Neuron (in vitro differentiated cells): Measurements from ENCODE around the gene FNDC4.
"Not testable (repeated sequence)": the region's sequence is repeated elsewhere in the genome, so short reads cannot be mapped to it uniquely, and the experiment has no call there.

Source experiments
- H2AFZ ChIP-seq: one replicate; pipeline ENCODE4 v1.6.1; 2013; ENCODE audit warnings: low read depth, mild to moderate bottlenecking, inconsistent platforms, low read length, moderate library complexity
- H3K27me3 ChIP-seq: one replicate; pipeline ENCODE4 v1.6.1; 2013; ENCODE audit warnings: low read length; ENCODE audit not compliant: insufficient read depth
- H3K36me3 ChIP-seq: one replicate; pipeline ENCODE4 v1.6.1; 2013; ENCODE audit warnings: low read length; ENCODE audit not compliant: insufficient read depth
- H3K4me1 ChIP-seq: one replicate; pipeline ENCODE4 v1.6.1; 2013; ENCODE audit warnings: low read length; ENCODE audit not compliant: insufficient read depth
- H3K4me3 ChIP-seq: 2 replicates; pipeline ENCODE4 v1.5.1; 2013; ENCODE audit warnings: mild to moderate bottlenecking, low read length, moderate library complexity
- H3K9me3 ChIP-seq: one replicate; pipeline ENCODE4 v1.6.1; 2013; ENCODE audit warnings: low read length

FNDC4 gene

GRCh38 chr2:27494944-27495554 lies at the start of gene FNDC4:
Gene FNDC4 (minus strand): TSS chr2:27495200. CDS start chr2:27494679, 521 bp downstream.
- Histone ChIP-seq H3K4me3 (peak within 1 kb of the TSS; percentile 52), H3K9me3 (no peaks in the 10 kb centered on the region), H3K27me3 (peaks cover 26% of the 10 kb centered on the region), H2AFZ (peak within 1 kb of the TSS; percentile 92), H3K36me3 (no peaks in the 10 kb centered on the region), H3K4me1 (peaks cover 3% of the 10 kb centered on the region)

GRCh38 chr2:27544143-27544821 lies 49.3 kb upstream of the FNDC4 start:
- no peaks in the 10 kb centered on the region for H3K36me3 ChIP-seq
- H3K9me3 ChIP-seq = peaks cover 2% of the 10 kb centered on the region
- no peak overlapping the region for H3K4me3 ChIP-seq
- no peaks in the 10 kb centered on the region for H3K4me1 ChIP-seq
- no peak overlapping the region for H2AFZ ChIP-seq
- no peaks in the 10 kb centered on the region for H3K27me3 ChIP-seq

- not testable (repeated sequence) for H3K4me3 ChIP-seq, H3K27me3 ChIP-seq, H3K4me1 ChIP-seq, H3K9me3 ChIP-seq, H2AFZ ChIP-seq, H3K36me3 ChIP-seq
Measured at GRCh38 chr2:27539649-27540048, 44.6 kb upstream of the FNDC4 start.

GRCh38 chr2:27538839-27539450 lies 43.9 kb upstream of the FNDC4 start:
- H2AFZ ChIP-seq, H3K27me3 ChIP-seq, H3K4me3 ChIP-seq, H3K4me1 ChIP-seq, H3K36me3 ChIP-seq, H3K9me3 ChIP-seq: not testable (repeated sequence)

- H2AFZ ChIP-seq = no peak overlapping the region
- H3K4me1 ChIP-seq = no peaks in the 10 kb centered on the region
- H3K9me3 ChIP-seq = no peaks in the 10 kb centered on the region
- peaks cover 6% of the 10 kb centered on the region for H3K27me3 ChIP-seq
- no peak overlapping the region for H3K4me3 ChIP-seq
- no peaks in the 10 kb centered on the region for H3K36me3 ChIP-seq
Measured at GRCh38 chr2:27537287-27537686, 42.3 kb upstream of the FNDC4 start.

- Histone ChIP-seq H3K27me3 (peaks cover 3% of the 10 kb centered on the region), H3K36me3 (no peaks in the 10 kb centered on the region), H3K4me3 (no peak overlapping the region), H2AFZ (no peak overlapping the region), H3K9me3 (no peaks in the 10 kb centered on the region), H3K4me1 (no peaks in the 10 kb centered on the region)
Measured at GRCh38 chr2:27531983-27532382, 37.0 kb upstream of the FNDC4 start.

- no peaks in the 10 kb centered on the region for H3K36me3 ChIP-seq
- H2AFZ ChIP-seq = no peak overlapping the region
- H3K9me3 ChIP-seq = no peaks in the 10 kb centered on the region
- H3K4me1 ChIP-seq = no peaks in the 10 kb centered on the region
- no peak overlapping the region for H3K4me3 ChIP-seq
- peaks cover 4% of the 10 kb centered on the region for H3K27me3 ChIP-seq
Measured at GRCh38 chr2:27527182-27527581, 32.2 kb upstream of the FNDC4 start.

GRCh38 chr2:27522400-27522945 lies 27.5 kb upstream of the FNDC4 start:
- Histone ChIP-seq H3K4me3 (no peak overlapping the region), H3K36me3 (no peaks in the 10 kb centered on the region), H3K9me3 (no peaks in the 10 kb centered on the region), H2AFZ (no peak overlapping the region), H3K4me1 (no peaks in the 10 kb centered on the region), H3K27me3 (peaks cover 4% of the 10 kb centered on the region)

GRCh38 chr2:27520316-27520715 lies 25.3 kb upstream of the FNDC4 start:
- no peak overlapping the region for H2AFZ ChIP-seq
- no peak overlapping the region for H3K4me3 ChIP-seq
- no peaks in the 10 kb centered on the region for H3K4me1 ChIP-seq
- H3K36me3 ChIP-seq = no peaks in the 10 kb centered on the region
- peaks cover 4% of the 10 kb centered on the region for H3K27me3 ChIP-seq
- H3K9me3 ChIP-seq = no peaks in the 10 kb centered on the region

- H3K4me3 ChIP-seq = no peak overlapping the region
- no peak overlapping the region for H2AFZ ChIP-seq
- no peaks in the 10 kb centered on the region for H3K9me3 ChIP-seq
- no peaks in the 10 kb centered on the region for H3K4me1 ChIP-seq
- peaks cover under 1% of the 10 kb centered on the region for H3K27me3 ChIP-seq
- no peaks in the 10 kb centered on the region for H3K36me3 ChIP-seq
Measured at GRCh38 chr2:27518782-27519113, 23.7 kb upstream of the FNDC4 start.

- no peak overlapping the region for H2AFZ ChIP-seq
- H3K4me3 ChIP-seq = no peak overlapping the region
- no peaks in the 10 kb centered on the region for H3K27me3 ChIP-seq
- H3K9me3 ChIP-seq = no peaks in the 10 kb centered on the region
- H3K4me1 ChIP-seq = no peaks in the 10 kb centered on the region
- no peaks in the 10 kb centered on the region for H3K36me3 ChIP-seq
Measured at GRCh38 chr2:27518113-27518781, 23.2 kb upstream of the FNDC4 start.

- Histone ChIP-seq H3K27me3 (no peaks in the 10 kb centered on the region), H3K4me1 (no peaks in the 10 kb centered on the region), H2AFZ (no peak overlapping the region), H3K36me3 (no peaks in the 10 kb centered on the region), H3K9me3 (no peaks in the 10 kb centered on the region), H3K4me3 (no peak overlapping the region)
Measured at GRCh38 chr2:27509326-27509725, 14.3 kb upstream of the FNDC4 start.

- Histone ChIP-seq H3K4me3 (no peak overlapping the region), H3K4me1 (no peaks in the 10 kb centered on the region), H3K9me3 (no peaks in the 10 kb centered on the region), H3K36me3 (no peaks in the 10 kb centered on the region), H2AFZ (no peak overlapping the region), H3K27me3 (peaks cover 3% of the 10 kb centered on the region)
Measured at GRCh38 chr2:27507293-27507692, 12.3 kb upstream of the FNDC4 start.
